CD4-positive, alpha-beta T cell treated with Interleukin-15 for 4 hours (primary cell): ENCODE results near the gene FLT3.
"Not testable (repeated sequence)": the region's sequence is repeated elsewhere in the genome, so short reads cannot be mapped to it uniquely, and the experiment has no call there.

Experiments
- DNase-seq: peaks from one replicate; pipeline ENCODE4 v3.0.0-alpha.2; 2020; ENCODE audit warnings: low spot score

FLT3 gene

DNA sequence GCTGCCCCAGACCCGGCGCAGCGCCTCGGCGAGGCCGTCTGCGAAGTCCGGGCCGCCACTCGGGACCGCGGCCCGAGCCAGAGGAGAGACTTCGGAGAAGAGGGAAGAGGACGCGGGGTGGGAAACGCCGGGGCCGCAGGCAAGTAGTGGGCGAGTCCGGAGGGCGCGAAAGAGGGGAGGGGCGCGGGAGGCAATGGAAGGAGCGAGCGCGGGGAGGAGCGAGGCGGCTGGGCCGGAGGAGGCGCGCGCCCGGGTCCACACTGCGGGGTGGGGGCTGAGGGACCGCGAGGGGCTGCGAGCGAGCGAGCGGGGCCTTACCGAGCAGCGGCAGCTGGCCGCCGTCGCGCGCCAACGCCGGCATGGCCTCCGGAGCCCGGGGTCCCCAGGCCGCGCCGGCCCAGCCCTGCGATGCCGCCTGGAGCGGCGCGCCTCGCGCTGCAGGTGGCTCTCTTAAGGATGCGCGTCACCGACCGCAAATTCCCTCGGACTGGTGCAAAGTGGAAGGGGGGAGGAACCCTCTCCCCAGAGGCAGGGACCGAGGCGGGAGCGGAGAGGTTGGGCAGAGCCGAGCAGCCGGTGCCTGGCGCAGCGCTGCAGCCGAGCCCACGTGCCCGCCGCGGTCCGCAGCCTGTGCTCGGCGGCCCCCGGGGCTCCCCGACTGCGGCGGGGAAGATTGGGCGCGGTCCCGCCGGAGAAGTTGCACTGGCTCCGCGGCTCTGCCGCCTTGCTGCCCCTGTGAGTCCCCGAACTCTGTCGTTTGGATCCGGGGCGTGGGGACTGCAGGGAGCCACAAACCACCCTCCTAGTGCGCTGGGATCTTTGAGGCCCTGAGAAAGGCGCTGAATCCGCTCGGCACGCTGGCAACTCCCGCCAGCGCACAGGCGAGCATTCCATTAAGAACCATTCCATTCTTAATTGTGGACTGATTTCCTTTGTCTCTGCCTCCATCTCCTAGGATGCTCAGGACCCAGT lies at the start of gene FLT3:
Gene FLT3, minus strand, starts transcription at position 427 of the 972 bp plus-strand sequence. Its CDS starts 66 bp downstream, at position 361.
- DNase-seq: peak; percentile 6

GRCh38 chr13:28147495-28147894 lies 47.1 kb upstream of the FLT3 start:
- no peak for DNase-seq

GRCh38 chr13:28145049-28145448 lies 44.7 kb upstream of the FLT3 start:
- DNase-seq: no peak

DNA sequence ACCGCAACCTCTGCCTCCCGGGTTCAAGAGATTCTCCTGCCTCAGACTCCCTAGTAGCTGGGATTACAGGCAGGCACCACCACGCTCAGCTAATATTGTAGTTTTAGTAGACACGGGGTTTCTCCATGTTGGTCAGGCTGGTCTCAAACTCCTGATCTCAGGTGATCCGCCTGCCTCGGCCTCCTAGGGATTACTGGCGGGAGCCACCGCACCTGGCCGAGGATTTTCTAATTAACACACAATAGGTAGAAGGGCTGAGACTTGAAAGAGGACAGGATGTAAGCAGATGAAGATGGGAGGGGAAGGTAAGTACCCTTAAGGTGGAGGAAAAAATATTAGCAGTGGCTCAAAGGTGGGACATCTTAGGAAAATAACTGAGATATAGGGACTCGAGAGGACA lies 41.2 kb upstream of the FLT3 start:
- DNase-seq: not testable (repeated sequence)

GRCh38 chr13:28140433-28141125 lies 40.2 kb upstream of the FLT3 start:
- DNase-seq: no peak

GRCh38 chr13:28138756-28139470 lies 38.5 kb upstream of the FLT3 start:
- DNase-seq: peak; percentile 86

- DNase-seq: peak; percentile 92
Observed at GRCh38 chr13:28138012-28138755, 37.8 kb upstream of the FLT3 start, which contains the start of gene PAN3. PAN3 (plus strand) TSS chr13:28138545; CDS start chr13:28138658, 113 bp downstream.

DNA sequence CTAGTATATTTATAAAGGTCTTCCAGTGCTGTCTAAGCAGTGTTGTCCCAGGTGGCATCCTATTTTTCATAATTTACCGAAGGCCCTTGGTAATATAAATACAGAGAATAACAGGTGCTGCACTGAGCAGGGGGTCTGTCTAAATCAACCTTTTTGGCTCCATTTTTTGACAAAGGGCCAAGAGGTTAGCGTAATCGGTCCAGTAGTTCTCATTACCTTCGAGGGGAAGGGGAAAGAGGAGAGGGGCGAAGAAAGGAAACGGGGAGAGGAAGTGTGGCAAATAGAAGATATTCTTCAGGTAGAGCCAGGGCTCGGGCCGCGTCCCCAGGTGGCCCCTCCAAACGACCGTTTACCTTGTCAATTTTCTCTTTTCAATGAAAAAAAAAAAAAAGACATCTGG lies 37.2 kb upstream of the FLT3 start:
- no peak for DNase-seq

- DNase-seq: peak; percentile 23
Observed at GRCh38 chr13:28136916-28137315, 36.5 kb upstream of the FLT3 start.

GRCh38 chr13:28131646-28132045 lies 31.3 kb upstream of the FLT3 start:
- DNase-seq: no peak

- no peak for DNase-seq
Observed at GRCh38 chr13:28129911-28130693, 29.7 kb upstream of the FLT3 start.

GRCh38 chr13:28128926-28129325 lies 28.6 kb upstream of the FLT3 start:
- no peak for DNase-seq

DNA sequence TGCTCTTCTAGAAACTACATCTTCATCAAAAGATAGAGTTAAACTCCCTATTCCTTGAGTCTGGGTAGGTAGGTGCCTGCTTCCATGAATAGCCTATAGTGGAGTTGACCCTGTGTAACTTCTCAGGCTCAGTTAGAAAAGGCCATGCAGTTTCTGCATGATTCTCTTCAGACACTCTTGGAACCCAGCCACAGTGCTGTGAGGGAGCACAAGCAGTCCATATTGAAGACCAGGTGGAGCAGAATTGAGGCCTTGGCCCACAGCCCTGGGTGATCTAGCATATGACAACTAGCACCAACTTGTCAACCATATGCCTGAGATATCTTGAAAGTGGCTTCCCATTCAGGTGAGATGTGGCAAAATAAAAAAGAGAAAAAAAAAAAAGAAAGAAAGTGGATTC lies 27.7 kb upstream of the FLT3 start:
- no peak for DNase-seq

DNA sequence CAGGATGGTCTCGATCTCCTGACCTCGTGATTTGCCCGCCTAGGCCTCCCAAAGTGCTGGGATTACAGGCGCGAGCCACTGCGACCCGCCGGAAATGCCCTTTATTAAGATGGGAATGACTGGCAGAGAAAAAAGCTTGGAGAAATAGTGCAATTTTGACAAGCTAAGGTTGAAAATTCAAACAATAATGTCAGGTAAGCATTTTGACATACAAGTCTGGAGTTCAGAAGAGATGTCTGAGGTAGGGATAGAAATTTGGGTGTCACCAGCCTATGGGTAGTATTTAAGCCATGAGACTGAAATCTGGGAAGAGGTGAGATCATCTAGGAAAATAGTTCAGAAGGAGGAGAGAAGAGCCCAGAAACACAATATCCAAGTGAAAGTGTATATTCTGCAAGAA lies 20.8 kb upstream of the FLT3 start:
- DNase-seq: no peak

- no peak for DNase-seq
Observed at GRCh38 chr13:28120317-28120716, 19.9 kb upstream of the FLT3 start.

GRCh38 chr13:28117689-28118377 lies 17.5 kb upstream of the FLT3 start:
- no peak for DNase-seq

DNA sequence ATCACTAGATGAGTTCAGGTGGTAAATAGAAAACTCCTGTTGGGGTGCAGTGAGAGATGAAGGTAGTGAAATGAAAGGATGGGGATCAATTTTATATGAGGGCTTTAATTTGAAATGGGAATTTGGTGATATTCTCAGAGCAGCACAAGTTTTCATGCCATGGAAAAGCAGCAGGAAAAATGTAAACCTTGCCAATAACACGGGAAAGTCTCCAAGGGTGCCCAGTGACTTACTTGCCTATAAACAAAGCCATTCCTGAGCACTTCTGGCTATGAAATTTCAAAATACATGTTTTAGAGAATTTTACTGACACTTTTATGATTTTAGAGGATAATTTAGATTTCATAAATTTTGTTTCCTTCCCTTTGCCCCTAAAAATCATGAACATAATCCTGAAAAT lies 16.4 kb upstream of the FLT3 start:
- DNase-seq: no peak

DNA sequence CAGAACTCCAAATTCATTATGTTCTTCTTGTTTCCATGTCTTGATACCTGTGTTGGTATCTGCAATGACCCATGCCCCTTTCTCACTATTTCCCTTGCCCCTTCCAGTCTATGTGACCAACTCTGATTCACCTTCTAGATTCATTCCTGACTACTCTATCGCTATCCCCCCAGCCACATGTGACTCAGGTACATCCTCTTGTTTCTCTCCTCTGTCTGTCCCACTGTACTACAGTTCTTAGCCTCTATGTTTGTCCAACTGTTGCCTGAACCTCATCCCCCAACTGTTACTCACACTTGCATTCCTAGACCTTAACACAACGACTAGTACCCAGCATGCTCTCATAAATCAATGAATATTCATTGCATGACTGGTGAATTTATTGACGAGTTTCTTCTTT lies 10.0 kb upstream of the FLT3 start:
- DNase-seq: no peak

DNA sequence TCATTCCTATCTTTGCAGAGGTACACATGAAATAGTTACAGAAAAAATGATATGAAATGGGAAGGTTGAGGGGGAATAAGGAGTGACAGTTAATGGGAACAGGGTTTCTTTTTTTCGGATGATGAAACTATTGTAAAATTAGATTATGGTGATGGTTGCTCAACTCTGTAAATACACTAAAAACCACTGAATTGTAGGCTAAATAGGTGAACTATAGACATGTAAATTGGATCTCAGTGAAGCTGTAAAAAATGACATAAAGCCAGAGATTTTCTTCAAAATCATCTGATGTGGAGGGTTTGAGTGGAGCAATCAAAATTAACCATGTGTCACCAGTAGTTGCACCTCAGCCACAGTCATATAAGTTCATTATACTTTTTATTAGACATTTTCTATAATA lies 6.6 kb upstream of the FLT3 start:
- DNase-seq: no peak

- DNase-seq: not testable (repeated sequence)
Observed at GRCh38 chr13:28101886-28102285, 1.5 kb upstream of the FLT3 start.
